ENCODE measurements around the gene CDH8. TPM values are rescaled to one million over a fixed set of nuclear protein-coding genes. Genes with fewer than 3 reads are reported as not detected.

CDH8 gene
- total RNA-seq, 4 donors from 2014 or later = not detected

DNA sequence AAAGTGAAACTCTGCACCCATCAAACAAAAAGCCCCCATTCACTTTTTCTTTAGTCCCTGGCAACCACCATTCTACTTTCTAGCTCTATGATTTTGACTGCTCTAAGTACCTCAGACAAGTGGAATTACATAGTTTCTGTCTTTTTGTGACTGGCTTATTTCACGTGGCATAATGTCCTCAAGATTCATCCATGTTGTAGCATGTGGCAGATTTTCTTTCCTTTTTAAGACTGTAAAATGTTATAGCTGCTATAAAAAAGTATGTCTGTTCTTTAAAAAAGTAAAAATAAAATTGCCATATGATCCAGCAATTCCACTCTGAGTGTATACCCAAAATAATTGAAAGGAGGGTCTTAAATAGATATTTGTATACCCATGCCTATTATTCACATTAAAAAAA, 429.7 kb downstream of the CDH8 start:
- H3K4me3 ChIP-seq (replicated peaks in 1 of 3) = no peak overlapping the region
- H3K4me1 ChIP-seq = no peaks in the 10 kb centered on the region
- no peak for DNase-seq
- no peaks in the 10 kb centered on the region for H3K36me3 ChIP-seq
- H3K27me3 ChIP-seq = no peaks in the 10 kb centered on the region
- H3K27ac ChIP-seq = no peak overlapping the region
- TF ChIP-seq, protein P1, sequence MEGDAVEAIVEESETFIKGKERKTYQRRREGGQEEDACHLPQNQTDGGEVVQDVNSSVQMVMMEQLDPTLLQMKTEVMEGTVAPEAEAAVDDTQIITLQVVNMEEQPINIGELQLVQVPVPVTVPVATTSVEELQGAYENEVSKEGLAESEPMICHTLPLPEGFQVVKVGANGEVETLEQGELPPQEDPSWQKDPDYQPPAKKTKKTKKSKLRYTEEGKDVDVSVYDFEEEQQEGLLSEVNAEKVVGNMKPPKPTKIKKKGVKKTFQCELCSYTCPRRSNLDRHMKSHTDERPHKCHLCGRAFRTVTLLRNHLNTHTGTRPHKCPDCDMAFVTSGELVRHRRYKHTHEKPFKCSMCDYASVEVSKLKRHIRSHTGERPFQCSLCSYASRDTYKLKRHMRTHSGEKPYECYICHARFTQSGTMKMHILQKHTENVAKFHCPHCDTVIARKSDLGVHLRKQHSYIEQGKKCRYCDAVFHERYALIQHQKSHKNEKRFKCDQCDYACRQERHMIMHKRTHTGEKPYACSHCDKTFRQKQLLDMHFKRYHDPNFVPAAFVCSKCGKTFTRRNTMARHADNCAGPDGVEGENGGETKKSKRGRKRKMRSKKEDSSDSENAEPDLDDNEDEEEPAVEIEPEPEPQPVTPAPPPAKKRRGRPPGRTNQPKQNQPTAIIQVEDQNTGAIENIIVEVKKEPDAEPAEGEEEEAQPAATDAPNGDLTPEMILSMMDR (IDR thresholded peaks at IDR 0.05) = no peak
- TF ChIP-seq POLR2A (IDR thresholded peaks at IDR 0.05) = no peak
- no peaks in the 10 kb centered on the region for H3K9me3 ChIP-seq
- 76 to 84% methylated on average over 1 of the region's 1 CpG for WGBS, 2 donors
- intact Hi-C loops (cut with DNase I) = no loop called here

Measured in thyroid gland (tissue), 4 donors.